H9 (cell line): Measurements from ENCODE around the gene TLN1. TPM values are rescaled to one million over a fixed set of nuclear protein-coding genes. Genes with fewer than 3 reads are reported as not detected.

Experiments
- DNase-seq: peaks from one replicate; pipeline ENCODE4 v3.0.0-alpha.2; 2017
- H2AFZ ChIP-seq: one replicate; pipeline ENCODE4 v1.6.1; 2013; ENCODE audit warnings: mild to moderate bottlenecking, low read length, control low read depth, moderate library complexity
- H2AK5ac ChIP-seq: 2 replicates; pipeline ENCODE4 v1.6.1; 2013; ENCODE audit warnings: low read length, control low read depth, mixed read lengths; ENCODE audit not compliant: insufficient read length
- H2BK120ac ChIP-seq: one replicate; pipeline ENCODE4 v1.6.1; 2013; ENCODE audit warnings: low read depth, mild to moderate bottlenecking, low read length, control low read depth, inconsistent platforms; ENCODE audit not compliant: poor library complexity, severe bottlenecking
- H2BK12ac ChIP-seq: 2 replicates; pipeline ENCODE4 v1.6.1; 2013; ENCODE audit warnings: low read length, control low read depth, mixed read lengths, low read depth; ENCODE audit not compliant: insufficient read length
- H2BK15ac ChIP-seq: 2 replicates; pipeline ENCODE4 v1.6.1; 2013; ENCODE audit warnings: low read depth, low read length, control low read depth
- H2BK20ac ChIP-seq: one replicate; pipeline ENCODE4 v1.6.1; 2013; ENCODE audit warnings: low read depth, mild to moderate bottlenecking, low read length, control low read depth, inconsistent platforms; ENCODE audit not compliant: poor library complexity, severe bottlenecking
- H2BK5ac ChIP-seq: 2 replicates; pipeline ENCODE4 v1.6.1; 2013; ENCODE audit warnings: low read length, control low read depth, mixed read lengths; ENCODE audit not compliant: insufficient read length
- H3K14ac ChIP-seq: 2 replicates; pipeline ENCODE4 v1.6.1; 2013; ENCODE audit warnings: low read length, control low read depth; ENCODE audit not compliant: insufficient read depth
- H3K18ac ChIP-seq: 2 replicates; pipeline ENCODE4 v1.6.1; 2013; ENCODE audit warnings: low read depth, mild to moderate bottlenecking, mixed read lengths, low read length, control low read depth; ENCODE audit not compliant: insufficient read length
- H3K23ac ChIP-seq: 2 replicates; pipeline ENCODE4 v1.6.1; 2013; ENCODE audit warnings: low read length, control low read depth, mixed read lengths, low read depth; ENCODE audit not compliant: insufficient read length
- H3K23me2 ChIP-seq: 2 replicates; pipeline ENCODE4 v1.6.1; 2013; ENCODE audit warnings: low read depth, mild to moderate bottlenecking, mixed read lengths, low read length, control low read depth; ENCODE audit not compliant: insufficient read length, poor library complexity, severe bottlenecking
- H3K27ac ChIP-seq: 2 replicates; pipeline ENCODE4 v1.5.1; 2013; ENCODE audit warnings: low read length, control low read depth, mixed read lengths, low read depth; ENCODE audit not compliant: insufficient read length
- H3K27me3 ChIP-seq: 2 replicates; pipeline ENCODE4 v1.6.1; 2013; ENCODE audit warnings: low read length, control low read depth, inconsistent platforms; ENCODE audit not compliant: insufficient read depth
- H3K4ac ChIP-seq: 2 replicates; pipeline ENCODE4 v1.6.1; 2013; ENCODE audit warnings: low read depth, mild to moderate bottlenecking, control low read depth, inconsistent platforms, low read length, moderate library complexity
- H3K4me1 ChIP-seq: 2 replicates; pipeline ENCODE4 v1.6.1; 2013; ENCODE audit warnings: low read length, control low read depth, inconsistent platforms; ENCODE audit not compliant: insufficient read depth
- H3K4me2 ChIP-seq: 2 replicates; pipeline ENCODE4 v1.6.1; 2013; ENCODE audit warnings: low read length, control low read depth, mixed read lengths; ENCODE audit not compliant: insufficient read length, insufficient read depth
- H3K56ac ChIP-seq: 2 replicates; pipeline ENCODE4 v1.6.1; 2013; ENCODE audit warnings: low read depth, mild to moderate bottlenecking, mixed read lengths, low read length, control low read depth; ENCODE audit not compliant: insufficient read length
- H3K79me1 ChIP-seq: 2 replicates; pipeline ENCODE4 v1.6.1; 2013; ENCODE audit warnings: low read depth, mild to moderate bottlenecking, moderate library complexity, low read length, control low read depth, inconsistent platforms; ENCODE audit not compliant: insufficient read depth, poor library complexity, severe bottlenecking
- H3K79me2 ChIP-seq: 2 replicates; pipeline ENCODE4 v1.6.1; 2013; ENCODE audit warnings: low read length, control low read depth, inconsistent platforms; ENCODE audit not compliant: insufficient read depth
- H3K9ac ChIP-seq: 2 replicates; pipeline ENCODE4 v1.6.1; 2013; ENCODE audit warnings: low read length, control low read depth, mixed read lengths; ENCODE audit not compliant: insufficient read length; ENCODE audit errors: extremely low read depth
- H3K9me3 ChIP-seq: one replicate; pipeline ENCODE4 v1.6.1; 2013; ENCODE audit warnings: low read depth, low read length, inconsistent platforms; ENCODE audit not compliant: control insufficient read depth
- H3T11ph ChIP-seq: one replicate; pipeline ENCODE4 v1.6.1; 2013; ENCODE audit warnings: mild to moderate bottlenecking, low read length, control low read depth, inconsistent platforms
- H4K20me1 ChIP-seq: one replicate; pipeline ENCODE4 v1.6.1; 2013; ENCODE audit not compliant: control insufficient read depth, insufficient read length, insufficient read depth
- H4K5ac ChIP-seq: 2 replicates; pipeline ENCODE4 v1.6.1; 2013; ENCODE audit warnings: low read depth, mild to moderate bottlenecking, mixed read lengths, low read length, control low read depth; ENCODE audit not compliant: insufficient read length
- H4K8ac ChIP-seq: replicated peaks from 2 replicates; pipeline ENCODE4 v1.6.1; 2013; ENCODE audit warnings: low read length, control low read depth, mixed read lengths, low read depth; ENCODE audit not compliant: insufficient read length
- H4K91ac ChIP-seq: 2 replicates; pipeline ENCODE4 v1.6.1; 2013; ENCODE audit warnings: low read depth, mild to moderate bottlenecking, moderate library complexity, mixed read lengths, low read length, control low read depth; ENCODE audit not compliant: insufficient read length
- H3K27ac Mint-ChIP-seq, 3 experiments: 2 replicates in 2 of 3; 3 replicates in 1 of 3; pipeline ENCODE4 v1.8.0; 2020 to 2021; ENCODE audit warnings: mixed read lengths in 3 of 3, mild to moderate bottlenecking in 1 of 3, moderate library complexity in 1 of 3
- H3K27me3 Mint-ChIP-seq: 2 replicates; pipeline ENCODE4 v1.8.0; 2021; ENCODE audit warnings: low read depth, mild to moderate bottlenecking, moderate library complexity, mixed read lengths
- H3K36me3 Mint-ChIP-seq, 3 experiments: 2 replicates in 2 of 3; 3 replicates in 1 of 3; pipeline ENCODE4 v1.8.0; 2020 to 2021; ENCODE audit warnings: low read depth in 3 of 3, mixed read lengths in 3 of 3; ENCODE audit not compliant: insufficient read depth in 1 of 3
- H3K4me1 Mint-ChIP-seq, 2 experiments: 2 replicates each; pipeline ENCODE4 v1.8.0; 2020; ENCODE audit warnings: mixed read lengths in 2 of 2
- H3K4me3 Mint-ChIP-seq, 2 experiments: 2 replicates in 1 of 2; 3 replicates in 1 of 2; pipeline ENCODE4 v1.8.0; 2020 to 2021; ENCODE audit warnings: mild to moderate bottlenecking in 2 of 2, mixed read lengths in 2 of 2, moderate library complexity in 1 of 2
- H3K9me3 Mint-ChIP-seq, 2 experiments: 2 replicates in 1 of 2; 3 replicates in 1 of 2; pipeline ENCODE4 v1.8.0; 2020; ENCODE audit warnings: mild to moderate bottlenecking in 2 of 2, mixed read lengths in 2 of 2, moderate library complexity in 1 of 2
- CTCF ChIP-seq: fragments of 200-600 bp; sonication (generic); conservative IDR thresholded peaks from 3 replicates; pipeline ENCODE4 v1.8.0; 2021; ENCODE audit warnings: antibody characterized with exemption, mild to moderate bottlenecking
- WGBS: extraction: QIAGEN DNeasy Blood & Tissue Kit; methylation state at CpG from one replicate; pipeline ENCODE4 v1.1.7; 2013; ENCODE audit warnings: missing lambda C conversion rate, low lambda C conversion rate, mixed read lengths; ENCODE audit not compliant: insufficient read length; ENCODE audit errors: extremely low coverage; 5-methylcytosine and 5-hydroxymethylcytosine counted together
- total RNA-seq: library from RNA; stranded (reverse); gene quantifications from 2 replicates; pipeline ENCODE4 v1.2.1, GENCODE V29; 2021

TLN1 gene
- total RNA-seq, 1 experiment from 2014 or later, result 102 TPM

GRCh38 chr9:35679091-35679490, 52.9 kb downstream of the TLN1 start:
- Mint-ChIP-seq H3K4me1 (peaks cover 22 to 33% of the 10 kb centered on the region in 2 experiments), H3K27me3 (peaks cover 27% of the 10 kb centered on the region), H3K9me3 (no peaks in the 10 kb centered on the region), H3K27ac (no peak overlapping the region; a peak in 1 of 7 replicates), H3K36me3 (peaks cover 19 to 24% (median 24%) of the 10 kb centered on the region in 3 experiments; a peak in 6 of 7 replicates), H3K4me3 (no peak overlapping the region)
- Histone ChIP-seq H3K4me1 (no peaks in the 10 kb centered on the region; the same call in none of the 2 replicates), H3K4ac (no peak overlapping the region), H2BK120ac (no peak overlapping the region), H3K56ac (no peak overlapping the region), H2AK5ac (no peak overlapping the region), H3K18ac (no peak overlapping the region), H3K23ac (no peak overlapping the region), H2AFZ (no peak overlapping the region), H3K9ac (no peak overlapping the region), H4K5ac (no peak overlapping the region), H3K9me3 (no peaks in the 10 kb centered on the region), H3K4me2 (no peak overlapping the region), H2BK15ac (no peak overlapping the region), H2BK20ac (no peak overlapping the region), H3K79me2 (no peaks in the 10 kb centered on the region), H3K23me2 (no peaks in the 10 kb centered on the region), H3K27me3 (peaks cover 2% of the 10 kb centered on the region; the same call in 1 of the 2 replicates), H2BK5ac (no peak overlapping the region), H2BK12ac (no peak overlapping the region), H4K91ac (no peak overlapping the region), H3T11ph (no peak overlapping the region), H3K79me1 (no peaks in the 10 kb centered on the region), H4K20me1 (no peaks in the 10 kb centered on the region), H3K14ac (no peak overlapping the region), H3K27ac (no peak overlapping the region), H4K8ac (no peak overlapping the region)
- no CpG with 5 or more reads among the region's 5 CpGs for WGBS
- DNase-seq, result no peak
- TF ChIP-seq CTCF, result no peak
